Small intestine (tissue), 7 donors: ENCODE results near the gene ZFPM1. TPM values are rescaled to one million over a fixed set of nuclear protein-coding genes. Genes with fewer than 3 reads are reported as not detected.

Experiments used
- DNase-seq, 2 donors: peaks; one replicate each; pipeline versions ENCODE4 v3.0.0 to v3.0.0-alpha.2; 2013
- FAIRE-seq: peaks from 2 replicates; lab custom pipeline; 2012; peaks lifted over from hg19 to GRCh38; lab: Jason Lieb, UNC
- H3K27ac ChIP-seq, 3 donors: one replicate each; pipeline ENCODE4 v1.5.1; 2013; ENCODE audit warnings: low read length in 2 of 3, mild to moderate bottlenecking in 2 of 3, control low read depth in 1 of 3, inconsistent platforms in 1 of 3, low read depth in 1 of 3, moderate library complexity in 1 of 3
- H3K27me3 ChIP-seq, 3 donors: one replicate each; pipeline ENCODE4 v1.6.1; 2013; ENCODE audit warnings: low read length in 3 of 3, inconsistent platforms in 1 of 3; ENCODE audit not compliant: control insufficient read depth in 3 of 3, insufficient read depth in 3 of 3
- H3K36me3 ChIP-seq, 3 donors: one replicate each; pipeline ENCODE4 v1.6.1; 2013; ENCODE audit warnings: low read length in 3 of 3, inconsistent platforms in 1 of 3, low read depth in 1 of 3, mild to moderate bottlenecking in 1 of 3, moderate library complexity in 1 of 3; ENCODE audit not compliant: control insufficient read depth in 3 of 3, insufficient read depth in 2 of 3
- H3K4me1 ChIP-seq, 3 donors: one replicate each; pipeline ENCODE4 v1.6.1; 2013; ENCODE audit warnings: low read length in 2 of 3, inconsistent platforms in 1 of 3, low read depth in 1 of 3, mild to moderate bottlenecking in 1 of 3, moderate library complexity in 1 of 3; ENCODE audit not compliant: control insufficient read depth in 3 of 3, insufficient read depth in 2 of 3
- H3K4me3 ChIP-seq, 3 donors: one replicate each; pipeline ENCODE4 v1.5.1; 2013; ENCODE audit warnings: low read length in 3 of 3, control low read depth in 1 of 3, inconsistent platforms in 1 of 3, low read depth in 1 of 3, mild to moderate bottlenecking in 1 of 3, moderate library complexity in 1 of 3
- H3K9me3 ChIP-seq, 2 donors: one replicate each; pipeline ENCODE4 v1.6.1; 2013; ENCODE audit warnings: low read depth in 1 of 2, low read length in 1 of 2; ENCODE audit not compliant: control insufficient read depth in 2 of 2, insufficient read depth in 1 of 2
- WGBS, 3 donors: extraction: QIAGEN DNeasy Blood & Tissue Kit; methylation state at CpG; one replicate each; pipeline ENCODE4 v1.1.7; 2013; 5-methylcytosine and 5-hydroxymethylcytosine counted together
- polyA plus RNA-seq, 4 donors: library from polyadenylated mRNA; stranded (reverse) in 3 of 4; unstranded in 1 of 4; fragments of 200-250 nt in 3 of 4; fragments of 120-200 nt in 1 of 4; gene quantifications; one replicate each; pipeline versions ENCODE4 v1.2.1 to v1.2.3, GENCODE V29; 2013
- donor health status: healthy with polysubstance abuse.
- donor health status: control.
- donor health status: control.
- donor health status: Bipolar disorder and iron deficiency.
- donor health status: healthy.

ZFPM1 gene
- polyA plus RNA-seq, 4 donors = 8.1 to 26.6 (median 12.0) TPM

DNA sequence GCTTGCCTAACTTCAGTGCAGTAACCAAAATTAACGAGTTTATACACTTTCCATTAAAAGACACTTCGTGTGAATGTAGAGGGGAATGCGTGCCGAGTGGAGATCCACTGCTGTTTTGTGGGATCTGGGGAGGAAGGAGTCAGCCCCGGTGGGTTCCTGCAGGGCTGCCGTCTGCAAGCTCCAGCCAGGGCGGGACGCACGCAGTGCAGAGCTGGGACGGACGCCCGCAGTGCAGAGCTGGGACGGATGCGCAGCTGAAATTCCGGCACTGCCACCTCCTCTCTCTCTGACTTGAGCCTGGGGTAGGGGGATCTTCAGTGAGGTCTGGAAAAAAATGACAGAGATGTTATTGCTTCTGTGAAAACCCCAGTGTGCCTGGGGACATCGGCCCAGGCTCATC, 100.7 kb downstream of the ZFPM1 start:
- peaks cover 0 to 9% (median 0%) of the 10 kb centered on the region in 3 donors for H3K27me3 ChIP-seq
- peaks cover 0 to 8% of the 10 kb centered on the region in 2 donors for H3K9me3 ChIP-seq
- no peaks in the 10 kb centered on the region for H3K36me3 ChIP-seq
- no peak overlapping the region for H3K27ac ChIP-seq
- DNase-seq (no peak), FAIRE-seq (no peak)
- WGBS, 3 donors = 70 to 96% (median 84%) methylated on average over 16 of the region's 16 CpGs
- no peak overlapping the region for H3K4me3 ChIP-seq
- H3K4me1 ChIP-seq = peaks cover 0 to 3% (median 0%) of the 10 kb centered on the region in 3 donors

GRCh38 chr16:88554711-88555264, 101.7 kb downstream of the ZFPM1 start:
- no peak for FAIRE-seq
- Histone ChIP-seq H3K9me3 (peaks cover 0 to 8% of the 10 kb centered on the region in 2 donors), H3K4me3 (no peak overlapping the region), H3K27ac (no peak overlapping the region), H3K36me3 (no peaks in the 10 kb centered on the region), H3K27me3 (peaks cover 0 to 9% (median 0%) of the 10 kb centered on the region in 3 donors), H3K4me1 (peaks cover 0 to 5% (median 0%) of the 10 kb centered on the region in 3 donors)
- no peak for DNase-seq
- WGBS, 3 donors = 75 to 76% (median 76%) methylated on average over 14 to 15 of the region's 15 CpGs

DNA sequence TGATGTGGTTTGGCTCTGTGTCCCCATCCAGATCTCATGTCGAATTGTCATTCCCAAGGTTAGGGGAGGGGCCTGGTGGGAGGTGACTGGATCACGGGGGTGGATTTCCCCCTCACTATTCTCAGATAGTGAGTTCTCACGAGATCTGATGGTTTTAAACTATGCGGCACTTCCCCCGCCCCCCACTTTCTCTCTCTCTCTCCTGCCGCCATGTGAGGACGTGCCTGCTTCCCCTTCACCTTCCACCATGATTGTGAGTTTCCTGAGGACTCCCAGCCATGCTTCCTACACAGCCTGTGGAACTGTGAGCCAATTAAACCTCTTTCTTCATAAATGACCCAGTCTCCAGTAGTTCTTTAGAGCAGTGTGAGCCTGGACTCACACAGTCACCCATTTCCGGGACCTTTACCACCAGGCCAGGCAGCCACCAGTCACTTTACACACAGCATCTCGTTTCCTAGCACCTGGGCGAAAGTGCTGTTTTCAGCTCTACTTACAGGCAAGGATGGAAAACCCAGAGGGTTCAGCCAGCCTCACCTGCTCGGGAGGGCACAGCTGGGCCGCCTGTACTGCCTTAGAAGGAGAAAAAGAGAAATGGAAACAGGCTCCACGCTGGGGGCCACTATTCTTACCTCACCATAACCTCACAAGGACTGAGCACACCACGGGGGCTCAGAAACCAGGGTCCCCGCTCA, 103.4 kb downstream of the ZFPM1 start:
- Histone ChIP-seq H3K9me3 (peaks cover 0 to 8% of the 10 kb centered on the region in 2 donors), H3K36me3 (no peaks in the 10 kb centered on the region), H3K27ac (no peak overlapping the region), H3K27me3 (peaks cover 0 to 9% (median 0%) of the 10 kb centered on the region in 3 donors), H3K4me3 (no peak overlapping the region), H3K4me1 (peaks cover 0 to 5% (median 0%) of the 10 kb centered on the region in 3 donors)
- 76 to 85% (median 82%) methylated on average over 14 of the region's 15 CpGs for WGBS, 3 donors
- FAIRE-seq = no peak
- no peak for DNase-seq

GRCh38 chr16:88558457-88559442, 105.7 kb downstream of the ZFPM1 start:
- H3K4me3 ChIP-seq = no peak overlapping the region
- FAIRE-seq (no peak), DNase-seq (peak; percentile 94)
- H3K27me3 ChIP-seq = peaks cover 0 to 4% (median 0%) of the 10 kb centered on the region in 3 donors
- WGBS, 3 donors = 28 to 54% (median 31%) methylated on average over 28 to 45 of the region's 45 CpGs
- H3K27ac ChIP-seq = no peak overlapping the region
- H3K9me3 ChIP-seq = peaks cover 0 to 8% of the 10 kb centered on the region in 2 donors
- H3K4me1 ChIP-seq = peaks cover 0 to 5% (median 0%) of the 10 kb centered on the region in 3 donors
- H3K36me3 ChIP-seq = no peaks in the 10 kb centered on the region

- Histone ChIP-seq H3K4me3 (no peak overlapping the region), H3K27ac (no peak overlapping the region), H3K27me3 (peaks cover 0 to 4% (median 0%) of the 10 kb centered on the region in 3 donors), H3K4me1 (peaks cover 0 to 5% (median 0%) of the 10 kb centered on the region in 3 donors), H3K9me3 (peaks cover 0 to 8% of the 10 kb centered on the region in 2 donors), H3K36me3 (no peaks in the 10 kb centered on the region)
- FAIRE-seq (no peak), DNase-seq (peak in 1 of 2 donors; percentile 68)
- 59 to 66% (median 61%) methylated on average over 22 of the region's 22 CpGs for WGBS, 3 donors
Measured at GRCh38 chr16:88560714-88561484, 107.8 kb downstream of the ZFPM1 start.

GRCh38 chr16:88561485-88562359, 108.6 kb downstream of the ZFPM1 start:
- peak; percentile 38 to 40 for DNase-seq
- no peak overlapping the region for H3K27ac ChIP-seq
- no peaks in the 10 kb centered on the region for H3K9me3 ChIP-seq
- 21 to 26% (median 23%) methylated on average over 21 to 24 of the region's 24 CpGs for WGBS, 3 donors
- H3K36me3 ChIP-seq = no peaks in the 10 kb centered on the region
- H3K27me3 ChIP-seq = peaks cover 0 to 4% (median 0%) of the 10 kb centered on the region in 3 donors
- no peak overlapping the region for H3K4me3 ChIP-seq
- peaks cover 0 to 5% (median 0%) of the 10 kb centered on the region in 3 donors for H3K4me1 ChIP-seq
- no peak for FAIRE-seq

DNA sequence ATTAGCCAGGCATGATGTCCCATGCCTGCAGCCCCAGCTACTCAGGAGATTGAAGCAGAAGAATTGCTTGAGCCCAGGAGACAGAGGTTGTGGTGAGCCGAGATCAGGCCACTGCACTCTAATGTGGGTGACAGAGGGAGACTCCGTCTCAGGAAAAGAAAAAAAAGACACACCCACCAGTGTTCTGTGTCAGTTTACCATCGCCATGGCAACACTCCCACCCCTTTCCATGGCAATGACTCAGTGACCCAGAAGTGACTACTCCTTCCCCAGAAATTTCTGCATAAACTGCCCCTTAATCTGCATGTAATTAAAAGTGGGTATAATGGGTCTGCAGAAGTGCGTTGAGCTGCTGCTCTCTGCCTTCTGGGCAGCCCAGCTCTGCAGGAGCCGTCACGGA, 113.1 kb downstream of the ZFPM1 start:
- Histone ChIP-seq H3K27ac (no peak overlapping the region), H3K36me3 (no peaks in the 10 kb centered on the region), H3K4me1 (peaks cover 0 to 5% (median under 1%) of the 10 kb centered on the region in 3 donors), H3K4me3 (no peak overlapping the region), H3K27me3 (no peaks in the 10 kb centered on the region), H3K9me3 (no peaks in the 10 kb centered on the region)
- no peak for DNase-seq
- FAIRE-seq = no peak
- 69 to 76% (median 71%) methylated on average over 6 of the region's 6 CpGs for WGBS, 3 donors
